PC-9 (cell line): ENCODE measurements around the gene DNAH12. TPM values are rescaled to one million over a fixed set of nuclear protein-coding genes. Genes with fewer than 3 reads are reported as not detected.

Experiments used
- BruUV-seq: library from RNA; stranded (reverse); fragments of 400-500 nt; replicated peaks from 2 replicates; lab custom pipeline; 2021; lab: Mats Ljungman, UMichigan
- CTCF ChIA-PET: fragments of 300-600 bp; sonication (Branson Sonifier 250); formaldehyde crosslinking; loops from one replicate; lab custom pipeline; 2022; ENCODE audit warnings: antibody characterized with exemption; lab: Charles Lee
- POLR2A ChIA-PET: fragments of 300-600 bp; sonication (Branson Sonifier 250); formaldehyde crosslinking; loops from one replicate; lab custom pipeline; 2022; ENCODE audit warnings: antibody characterized with exemption; ENCODE audit not compliant: unreplicated experiment; lab: Charles Lee
- DNase-seq, 2 experiments: peaks; one replicate each; pipeline versions ENCODE4 v3.0.0 to v3.0.0-alpha.2; 2015 to 2022; ENCODE audit warnings: mixed read lengths in 1 of 2
- H2AFZ ChIP-seq: fragments of 200-600 bp; sonication (generic); 2 replicates; pipeline ENCODE4 v1.8.1; 2017; ENCODE audit warnings: antibody characterized with exemption
- H3F3A ChIP-seq: fragments of 200-600 bp; sonication (generic); 2 replicates; pipeline ENCODE4 v1.8.1; 2017; ENCODE audit warnings: antibody characterized with exemption, mild to moderate bottlenecking, low read depth; ENCODE audit not compliant: insufficient read depth
- H3K27ac ChIP-seq: fragments of 200-600 bp; sonication (generic); 2 replicates; pipeline ENCODE4 v1.6.1; 2016; ENCODE audit warnings: mixed run types
- H3K27me3 ChIP-seq: fragments of 200-600 bp; sonication (generic); 2 replicates; pipeline ENCODE4 v1.6.1; 2016; ENCODE audit warnings: low read depth, mixed run types; ENCODE audit not compliant: insufficient read depth
- H3K36me3 ChIP-seq: fragments of 200-600 bp; sonication (generic); 2 replicates; pipeline ENCODE4 v1.6.1; 2016; ENCODE audit warnings: low read depth, mixed run types
- H3K4me1 ChIP-seq: fragments of 200-600 bp; sonication (generic); replicated peaks from 2 replicates; pipeline ENCODE4 v1.6.1; 2016; ENCODE audit warnings: mixed run types; ENCODE audit not compliant: insufficient read depth
- H3K4me2 ChIP-seq: fragments of 200-600 bp; sonication (generic); 2 replicates; pipeline ENCODE4 v1.6.1; 2017; ENCODE audit warnings: mixed run types
- H3K4me3 ChIP-seq: fragments of 200-600 bp; sonication (generic); 2 replicates; pipeline ENCODE4 v1.6.1; 2016; ENCODE audit warnings: mixed run types
- H3K79me2 ChIP-seq: fragments of 200-600 bp; sonication (generic); 2 replicates; pipeline ENCODE4 v1.6.1; 2017; ENCODE audit warnings: low read depth, mixed run types
- H3K9me2 ChIP-seq: fragments of 200-600 bp; sonication (generic); 2 replicates; pipeline ENCODE4 v1.8.1; 2017; ENCODE audit warnings: mild to moderate bottlenecking; ENCODE audit not compliant: insufficient read depth
- H3K9me3 ChIP-seq: fragments of 200-600 bp; sonication (generic); 2 replicates; pipeline ENCODE4 v1.8.1; 2016; ENCODE audit warnings: low read depth; ENCODE audit not compliant: insufficient read depth
- H4K20me1 ChIP-seq: fragments of 200-600 bp; sonication (generic); 2 replicates; pipeline ENCODE4 v1.8.1; 2017; ENCODE audit not compliant: insufficient read depth
- CTCF ChIP-seq: fragments of 200-600 bp; sonication (generic); conservative IDR thresholded peaks from 2 replicates; pipeline ENCODE4 v1.6.1; 2017; ENCODE audit warnings: mixed run types, antibody characterized with exemption, mild to moderate bottlenecking, moderate library complexity
- EZH2 ChIP-seq: fragments of 200-600 bp; sonication (generic); IDR thresholded peaks from 2 replicates; pipeline ENCODE4 v1.8.0; 2017; ENCODE audit warnings: antibody characterized with exemption, low read depth
- intact Hi-C: fragments of 100-400 bp; cut with micrococcal nuclease; formaldehyde crosslinking; loops from one replicate; pipeline ENCODE4 v1.10.0; 2022; ENCODE audit not compliant: unreplicated experiment
- total RNA-seq: library from RNA; stranded (reverse); gene quantifications from 2 replicates; pipeline ENCODE4 v1.2.3, GENCODE V29; 2021

The DNAH12 gene
- total RNA-seq, 1 experiment from 2014 or later = 0.22 TPM

- no peak for DNase-seq
- Histone ChIP-seq H3K4me3 (no peak overlapping the region), H3F3A (no peaks in the 10 kb centered on the region), H3K4me1 (no peaks in the 10 kb centered on the region), H3K79me2 (no peaks in the 10 kb centered on the region), H3K9me3 (no peaks in the 10 kb centered on the region), H3K9me2 (no peaks in the 10 kb centered on the region), H3K36me3 (no peaks in the 10 kb centered on the region), H4K20me1 (no peaks in the 10 kb centered on the region), H3K27ac (no peak overlapping the region), H2AFZ (no peak overlapping the region), H3K27me3 (no peaks in the 10 kb centered on the region), H3K4me2 (no peak overlapping the region)
- CTCF ChIA-PET = no interaction called here
- BruUV-seq = no TSS peak
- POLR2A ChIA-PET = no interaction called here
- intact Hi-C loops = no loop called here
- TF ChIP-seq EZH2 = no peak
- TF ChIP-seq CTCF = no peak
Measured at GRCh38 chr3:57393977-57394376, 150.2 kb downstream of the DNAH12 start.

- no peaks in the 10 kb centered on the region for H3K27me3 ChIP-seq
- no peak overlapping the region for H3K4me2 ChIP-seq
- no peaks in the 10 kb centered on the region for H3F3A ChIP-seq
- H2AFZ ChIP-seq = no peak overlapping the region
- no peaks in the 10 kb centered on the region for H3K4me1 ChIP-seq
- intact Hi-C loops = no loop called here
- no peaks in the 10 kb centered on the region for H3K36me3 ChIP-seq
- H3K27ac ChIP-seq = no peak overlapping the region
- no TSS peak for BruUV-seq
- TF ChIP-seq EZH2 (no peak), CTCF (no peak)
- H3K9me3 ChIP-seq = no peaks in the 10 kb centered on the region
- no peaks in the 10 kb centered on the region for H4K20me1 ChIP-seq
- CTCF ChIA-PET = no interaction called here
- no peak for DNase-seq
- POLR2A ChIA-PET = no interaction called here
- no peaks in the 10 kb centered on the region for H3K9me2 ChIP-seq
- no peaks in the 10 kb centered on the region for H3K79me2 ChIP-seq
- H3K4me3 ChIP-seq = no peak overlapping the region
Measured at GRCh38 chr3:57391767-57392166, 152.4 kb downstream of the DNAH12 start.

- no peak overlapping the region for H3K27ac ChIP-seq
- H4K20me1 ChIP-seq = no peaks in the 10 kb centered on the region
- H3K27me3 ChIP-seq = no peaks in the 10 kb centered on the region
- no peaks in the 10 kb centered on the region for H3K4me1 ChIP-seq
- no peak for TF ChIP-seq CTCF
- TF ChIP-seq EZH2 = no peak
- intact Hi-C loops = no loop called here
- H3K36me3 ChIP-seq = no peaks in the 10 kb centered on the region
- H3K79me2 ChIP-seq = no peaks in the 10 kb centered on the region
- H3K4me2 ChIP-seq = no peak overlapping the region
- H3K9me2 ChIP-seq = no peaks in the 10 kb centered on the region
- no peak overlapping the region for H3K4me3 ChIP-seq
- POLR2A ChIA-PET = no interaction called here
- H2AFZ ChIP-seq = no peak overlapping the region
- no peaks in the 10 kb centered on the region for H3K9me3 ChIP-seq
- BruUV-seq = no TSS peak
- CTCF ChIA-PET = no interaction called here
- DNase-seq = no peak
- no peaks in the 10 kb centered on the region for H3F3A ChIP-seq
Measured at GRCh38 chr3:57389271-57389670, 154.9 kb downstream of the DNAH12 start.
